Measurements from ENCODE around the gene HOXC11.
A peak's percentile ranks its signal among the peaks of the same experiment; 100 is the strongest.

Gene HOXC11

DNA sequence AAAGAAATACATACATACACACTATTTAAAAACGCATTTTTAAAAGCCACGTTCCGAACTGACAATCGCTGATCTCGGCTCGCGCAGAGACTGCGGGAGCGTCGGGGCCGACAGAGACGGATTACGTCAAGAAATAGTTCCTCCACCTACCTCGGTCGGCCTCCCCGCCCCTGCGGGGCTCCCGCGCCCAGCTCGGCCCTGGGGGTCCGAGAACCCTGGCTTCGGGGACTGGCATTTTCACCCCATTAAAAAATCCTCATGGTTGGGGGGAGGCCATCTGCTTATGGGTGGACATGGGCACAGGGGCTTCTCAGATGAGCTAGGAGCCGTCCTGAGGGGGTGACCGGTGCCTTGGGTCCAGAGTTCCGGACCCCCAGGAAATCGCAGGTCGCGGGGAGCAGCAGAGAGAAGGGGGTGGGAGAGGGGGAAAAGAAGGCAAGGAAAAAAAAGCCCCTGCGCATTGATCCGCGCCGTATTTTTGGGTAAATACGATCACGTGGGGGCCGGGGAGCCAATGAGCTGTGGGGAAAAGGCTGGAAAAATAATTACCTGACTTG lies 26.7 kb downstream of the HOXC11 start:
- no peak for DNase-seq

- DNase-seq, result no peak
These were observed 27.5 kb downstream of the HOXC11 start, which contains the start of gene HOXC9 for GRCh38 chr12:54000116-54001114. HOXC9 (plus strand) TSS chr12:54000161; CDS start chr12:54000189, 28 bp downstream.

DNA sequence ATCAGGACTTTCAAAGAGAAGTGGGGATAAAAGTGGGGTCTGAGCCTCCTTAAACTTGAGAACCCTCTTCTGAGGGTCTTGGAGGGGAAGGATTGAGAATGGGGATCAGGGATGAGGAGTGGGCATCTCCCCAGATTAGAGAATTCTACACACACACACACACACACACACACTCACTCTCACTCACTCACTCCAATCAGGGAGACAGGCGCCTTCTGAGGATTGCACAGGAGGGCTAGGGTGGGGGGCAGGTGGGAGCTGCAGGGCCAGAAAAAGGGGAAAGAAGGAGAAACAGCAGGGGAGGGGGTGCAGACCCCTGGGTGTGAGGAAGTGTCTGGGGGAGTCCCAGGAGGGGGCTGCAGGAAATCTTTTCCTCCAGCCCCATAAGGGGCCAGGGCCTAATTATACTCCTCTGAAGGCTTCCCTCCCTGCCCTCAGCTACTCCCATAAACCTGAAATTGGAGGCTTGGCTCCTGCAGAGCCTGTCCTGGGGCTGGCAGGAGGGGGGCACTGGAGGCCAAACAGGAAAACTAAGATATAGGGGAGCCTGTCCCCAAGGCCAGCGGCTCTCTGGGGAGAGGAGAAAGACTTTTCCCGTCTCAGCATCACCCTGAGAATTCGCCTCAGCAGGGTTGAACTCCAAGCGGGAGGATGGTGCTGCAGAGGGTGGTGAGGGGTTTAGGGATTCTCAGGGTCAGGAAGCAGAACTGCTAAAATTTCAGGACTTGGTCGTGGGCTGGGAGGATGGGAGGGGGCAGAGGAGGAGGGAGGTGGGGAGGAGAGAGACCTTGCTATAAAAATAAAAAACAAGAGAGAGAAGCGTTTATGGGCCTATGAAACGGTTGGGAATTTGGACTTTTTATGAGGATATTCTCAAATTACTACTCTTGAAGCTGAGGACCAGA lies 28.6 kb downstream of the HOXC11 start:
- no peak for DNase-seq

DNA sequence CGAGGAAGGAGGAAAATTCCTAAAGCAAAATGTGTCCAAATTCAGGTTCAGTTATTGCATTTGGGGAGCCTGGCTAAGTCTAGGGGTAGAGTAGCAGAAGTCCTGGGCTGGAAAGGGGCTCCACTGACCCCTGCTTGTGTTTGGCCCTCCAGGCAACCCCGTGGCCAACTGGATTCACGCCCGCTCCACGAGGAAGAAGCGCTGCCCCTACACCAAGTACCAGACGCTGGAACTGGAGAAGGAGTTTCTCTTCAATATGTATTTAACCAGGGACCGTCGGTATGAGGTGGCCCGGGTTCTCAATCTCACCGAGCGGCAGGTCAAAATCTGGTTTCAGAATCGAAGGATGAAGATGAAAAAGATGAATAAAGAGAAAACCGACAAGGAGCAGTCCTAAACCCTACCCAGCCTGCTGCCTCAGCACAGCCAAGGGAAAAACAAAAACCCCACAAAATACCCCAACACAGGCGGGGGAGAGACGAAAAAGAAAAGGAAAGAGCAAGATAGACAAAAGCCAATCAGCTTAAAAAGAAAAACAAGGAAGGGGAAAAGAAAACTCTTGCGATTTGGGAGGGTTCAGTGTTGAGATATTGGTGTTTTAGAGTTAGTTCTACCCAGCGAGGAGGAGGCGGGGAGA lies 29.5 kb downstream of the HOXC11 start:
- DNase-seq, result no peak

DNA sequence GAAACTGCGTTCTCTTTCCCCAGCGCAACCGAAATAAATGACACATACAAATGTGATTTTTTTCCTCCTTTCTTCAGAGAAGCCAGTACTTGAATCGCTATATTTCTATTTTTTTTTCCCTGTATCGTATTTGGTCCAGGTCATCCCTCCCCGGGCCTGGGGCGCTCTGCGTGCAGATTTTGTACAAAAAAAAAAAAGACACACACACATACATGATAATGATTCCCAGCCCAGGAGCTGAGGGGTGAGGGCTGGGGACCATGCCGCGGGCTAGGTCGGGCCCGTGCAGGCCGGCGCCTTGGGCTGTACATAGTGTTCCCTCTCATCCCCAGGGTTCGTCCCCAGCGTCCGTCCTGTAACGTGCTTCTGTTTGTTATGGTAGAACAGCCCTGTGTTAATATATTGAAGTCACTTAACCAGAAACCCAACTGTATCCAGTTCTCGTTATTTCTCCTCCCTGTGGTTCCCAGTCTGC lies 30.0 kb downstream of the HOXC11 start:
- DNase-seq, result no peak

GRCh38 chr12:54003625-54004024 lies 30.7 kb downstream of the HOXC11 start:
- DNase-seq, result no peak

- no peak for DNase-seq
These were observed 31.3 kb downstream of the HOXC11 start for GRCh38 chr12:54004063-54004840.

GRCh38 chr12:54004841-54005530 lies 32.1 kb downstream of the HOXC11 start:
- no peak for DNase-seq

DNA sequence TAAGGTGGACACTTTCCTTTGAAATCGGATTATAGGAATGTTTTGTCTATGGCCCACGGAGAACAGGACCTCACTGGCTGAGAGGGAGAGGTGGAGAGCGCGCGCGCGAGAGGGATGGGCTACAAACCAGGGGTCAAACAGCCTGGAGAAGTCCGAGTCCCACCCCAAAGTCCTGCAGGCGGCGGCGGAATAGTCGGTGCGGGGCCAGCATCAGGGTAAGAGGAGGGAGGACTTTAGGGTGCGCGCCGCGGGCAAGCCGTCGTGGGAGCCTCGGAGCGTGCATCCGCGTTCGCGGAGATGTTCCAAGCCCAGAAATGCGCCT lies 32.6 kb downstream of the HOXC11 start:
- DNase-seq, result no peak

GRCh38 chr12:54005853-54006558 lies 33.1 kb downstream of the HOXC11 start:
- DNase-seq, result peak; percentile 91

- no peak for DNase-seq
These were observed 33.8 kb downstream of the HOXC11 start for GRCh38 chr12:54006559-54007220.

DNA sequence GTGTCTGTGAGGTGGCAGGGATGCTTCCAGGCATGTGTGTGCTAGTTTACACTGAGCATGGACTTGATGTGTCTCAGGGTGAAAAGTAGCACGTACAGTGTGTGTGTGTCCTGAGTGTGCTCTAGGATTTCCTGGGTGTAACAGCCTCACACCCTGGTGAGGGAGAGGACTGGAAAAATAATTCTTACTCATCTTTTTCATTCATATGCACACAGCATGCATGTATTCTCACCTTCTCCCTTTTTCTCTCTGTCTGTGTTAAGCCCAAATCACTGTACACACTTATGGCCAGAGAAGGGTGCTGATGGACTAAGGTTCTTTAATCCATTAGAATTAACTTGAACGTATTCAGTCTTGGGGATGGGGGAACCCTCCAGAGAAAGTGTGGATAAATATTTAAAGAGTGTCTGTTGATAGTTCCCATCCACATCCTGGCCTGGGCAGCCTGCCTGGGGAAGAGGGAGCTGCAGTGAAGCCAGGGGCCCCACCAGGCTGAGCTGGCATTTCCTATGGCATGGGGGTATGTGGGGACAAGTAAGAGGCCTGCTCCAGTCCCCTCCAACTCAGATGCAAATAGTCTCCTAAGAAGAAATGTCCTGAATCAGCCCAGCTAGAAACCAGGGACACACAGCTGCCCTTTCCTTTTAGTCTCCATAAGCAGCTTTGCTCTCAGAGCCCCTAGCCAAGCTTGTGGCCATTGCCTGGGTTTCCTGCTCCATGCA lies 34.8 kb downstream of the HOXC11 start:
- DNase-seq, result no peak

DNA sequence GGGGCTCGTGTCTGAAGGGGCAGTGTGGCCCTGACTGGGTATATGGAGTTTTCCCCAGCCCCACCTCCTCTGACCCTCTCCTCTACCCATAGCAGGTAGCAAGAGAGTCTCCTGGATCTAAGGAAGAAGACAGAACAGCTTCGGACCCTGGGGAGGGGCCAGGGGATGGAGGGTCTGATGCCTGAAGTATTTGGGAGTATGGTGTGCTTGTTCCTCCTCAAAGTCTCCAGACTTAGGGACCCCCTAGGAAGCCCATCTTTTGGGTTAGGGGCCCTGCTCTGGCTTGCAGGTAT lies 35.3 kb downstream of the HOXC11 start:
- DNase-seq, result no peak

DNA sequence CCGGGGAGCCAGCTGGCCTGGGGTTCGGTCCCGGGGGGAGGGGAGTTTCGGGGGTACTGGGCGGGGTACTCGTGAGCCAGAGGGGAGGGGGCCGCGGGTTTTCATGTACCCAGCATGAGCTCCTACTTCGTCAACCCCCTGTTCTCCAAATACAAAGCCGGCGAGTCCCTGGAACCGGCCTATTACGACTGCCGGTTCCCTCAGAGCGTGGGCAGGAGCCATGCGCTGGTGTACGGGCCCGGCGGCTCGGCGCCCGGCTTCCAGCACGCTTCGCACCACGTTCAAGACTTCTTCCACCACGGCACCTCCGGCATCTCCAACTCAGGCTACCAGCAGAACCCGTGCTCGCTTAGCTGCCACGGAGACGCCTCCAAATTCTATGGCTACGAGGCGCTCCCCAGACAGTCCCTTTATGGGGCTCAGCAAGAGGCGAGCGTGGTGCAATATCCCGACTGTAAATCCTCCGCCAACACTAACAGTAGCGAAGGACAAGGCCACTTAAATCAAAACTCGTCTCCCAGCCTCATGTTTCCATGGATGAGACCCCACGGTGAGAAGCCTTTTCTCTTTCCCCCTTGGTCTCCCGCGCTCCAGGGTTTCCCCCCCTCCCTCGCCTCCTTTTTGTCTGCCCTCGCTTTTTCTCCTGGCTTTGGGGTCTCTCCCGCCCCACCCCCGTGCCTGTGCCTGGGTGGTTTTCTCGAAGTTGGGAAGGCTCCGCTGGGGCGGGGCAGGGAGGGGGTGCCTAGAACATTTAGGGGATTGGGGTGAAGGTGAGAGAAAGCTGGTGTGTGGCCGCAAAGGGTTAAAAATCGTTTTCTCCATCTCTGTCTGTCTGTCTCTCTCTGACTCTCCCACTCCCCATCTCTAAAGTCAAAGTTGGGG lies 36.5 kb downstream of the HOXC11 start:
- peak; percentile 37 for DNase-seq

DNA sequence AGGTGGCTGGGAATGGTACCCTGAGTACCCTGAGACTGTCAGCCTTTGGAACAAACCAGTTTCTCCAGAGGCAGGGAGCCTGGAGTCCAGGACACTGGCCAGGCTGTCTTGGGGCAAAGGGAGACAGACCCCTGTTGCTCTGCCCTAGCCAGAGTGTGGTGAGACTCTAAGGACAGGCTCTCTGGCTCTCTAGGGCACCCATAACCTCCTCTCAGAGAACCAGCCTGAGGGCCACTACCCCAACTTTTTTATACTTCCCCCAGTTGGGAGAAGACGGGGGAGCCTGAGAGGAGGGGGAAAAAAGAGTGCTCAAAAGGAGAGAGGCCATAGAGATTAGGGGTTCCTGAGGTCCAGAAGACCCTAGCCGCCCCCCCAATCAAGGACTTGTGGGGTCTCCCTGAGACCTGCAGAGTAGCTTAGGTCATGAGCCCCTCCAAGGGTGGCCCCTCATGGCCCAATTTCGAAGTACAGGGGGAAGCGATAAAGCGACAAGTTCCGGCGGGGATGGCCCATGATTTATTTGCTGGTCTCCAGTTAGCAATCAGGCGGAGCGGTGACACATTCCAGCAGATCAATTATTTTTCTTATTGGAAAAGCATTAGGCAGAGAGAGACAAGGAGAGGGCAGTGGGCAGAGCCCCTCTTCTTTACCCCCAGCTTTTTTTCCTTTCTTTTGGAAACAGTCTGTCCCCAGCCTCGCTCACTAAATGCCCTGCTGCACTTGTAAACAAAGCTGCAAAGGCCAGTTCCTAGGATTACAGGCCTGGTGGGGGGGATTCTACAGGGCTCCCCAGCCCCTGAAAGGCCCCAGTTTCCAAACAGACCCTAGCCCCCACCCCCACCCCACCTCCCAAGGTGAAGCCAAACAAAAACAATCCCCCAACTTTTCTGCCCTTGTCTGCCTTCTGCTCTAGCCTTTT lies 37.4 kb downstream of the HOXC11 start:
- no peak for DNase-seq

GRCh38 chr12:54010972-54011664 lies 38.2 kb downstream of the HOXC11 start:
- no peak for DNase-seq

Data from CD4-positive, alpha-beta T cell treated with Interleukin-17A for 4 hours (primary cell).